ENCODE data around the gene ASMTL. TPM values are rescaled to one million over a fixed set of nuclear protein-coding genes. Genes with fewer than 3 reads are reported as not detected.

The ASMTL gene, protein sequence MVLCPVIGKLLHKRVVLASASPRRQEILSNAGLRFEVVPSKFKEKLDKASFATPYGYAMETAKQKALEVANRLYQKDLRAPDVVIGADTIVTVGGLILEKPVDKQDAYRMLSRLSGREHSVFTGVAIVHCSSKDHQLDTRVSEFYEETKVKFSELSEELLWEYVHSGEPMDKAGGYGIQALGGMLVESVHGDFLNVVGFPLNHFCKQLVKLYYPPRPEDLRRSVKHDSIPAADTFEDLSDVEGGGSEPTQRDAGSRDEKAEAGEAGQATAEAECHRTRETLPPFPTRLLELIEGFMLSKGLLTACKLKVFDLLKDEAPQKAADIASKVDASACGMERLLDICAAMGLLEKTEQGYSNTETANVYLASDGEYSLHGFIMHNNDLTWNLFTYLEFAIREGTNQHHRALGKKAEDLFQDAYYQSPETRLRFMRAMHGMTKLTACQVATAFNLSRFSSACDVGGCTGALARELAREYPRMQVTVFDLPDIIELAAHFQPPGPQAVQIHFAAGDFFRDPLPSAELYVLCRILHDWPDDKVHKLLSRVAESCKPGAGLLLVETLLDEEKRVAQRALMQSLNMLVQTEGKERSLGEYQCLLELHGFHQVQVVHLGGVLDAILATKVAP
- 15.2 and 16.5 TPM in 2 replicates for total RNA-seq

DNA sequence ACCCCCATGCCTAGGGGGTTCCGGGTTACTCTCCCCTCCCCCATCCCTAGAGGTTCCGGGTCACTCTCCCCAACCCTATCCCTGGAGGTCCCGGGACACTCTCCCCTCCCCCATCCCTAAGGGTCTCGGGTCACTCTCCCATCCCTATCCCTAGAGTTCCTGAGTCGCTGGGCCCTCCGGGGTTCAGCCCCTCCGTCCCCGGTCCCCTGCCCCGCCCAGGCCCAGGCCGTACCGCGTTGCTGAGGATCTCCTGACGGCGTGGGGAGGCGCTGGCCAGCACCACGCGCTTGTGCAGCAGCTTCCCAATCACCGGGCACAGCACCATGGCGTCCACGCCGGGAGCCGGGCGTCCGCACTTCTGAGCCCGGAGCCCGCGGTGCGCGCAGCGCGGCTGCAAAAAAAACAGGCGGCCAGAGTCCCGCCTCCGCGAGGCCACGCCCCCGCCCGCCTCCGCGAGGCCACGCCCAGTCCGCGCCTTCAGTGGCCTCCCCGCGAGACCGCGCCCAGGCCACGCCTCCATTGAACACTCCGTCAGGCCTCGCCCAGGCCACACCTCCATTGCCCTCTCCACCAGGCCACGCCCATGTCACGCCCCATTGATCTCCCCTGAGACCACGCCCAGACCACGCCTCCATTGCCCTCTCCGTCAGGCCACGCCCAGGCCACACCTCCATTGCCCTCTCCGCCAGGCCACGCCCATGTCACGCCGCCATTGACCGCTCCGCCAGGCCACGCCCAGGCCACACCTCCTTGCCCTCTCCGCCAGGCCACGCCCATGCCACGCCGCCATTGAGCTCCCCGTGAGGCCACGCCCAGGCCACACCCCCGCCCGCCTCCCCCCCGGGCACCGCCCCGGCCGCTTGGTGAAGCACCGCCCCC lies at the start of gene ASMTL:
Gene ASMTL, minus strand, starts transcription at position 394 of the 879 bp plus-strand sequence. Its CDS starts 69 bp downstream, at position 325.

DNA sequence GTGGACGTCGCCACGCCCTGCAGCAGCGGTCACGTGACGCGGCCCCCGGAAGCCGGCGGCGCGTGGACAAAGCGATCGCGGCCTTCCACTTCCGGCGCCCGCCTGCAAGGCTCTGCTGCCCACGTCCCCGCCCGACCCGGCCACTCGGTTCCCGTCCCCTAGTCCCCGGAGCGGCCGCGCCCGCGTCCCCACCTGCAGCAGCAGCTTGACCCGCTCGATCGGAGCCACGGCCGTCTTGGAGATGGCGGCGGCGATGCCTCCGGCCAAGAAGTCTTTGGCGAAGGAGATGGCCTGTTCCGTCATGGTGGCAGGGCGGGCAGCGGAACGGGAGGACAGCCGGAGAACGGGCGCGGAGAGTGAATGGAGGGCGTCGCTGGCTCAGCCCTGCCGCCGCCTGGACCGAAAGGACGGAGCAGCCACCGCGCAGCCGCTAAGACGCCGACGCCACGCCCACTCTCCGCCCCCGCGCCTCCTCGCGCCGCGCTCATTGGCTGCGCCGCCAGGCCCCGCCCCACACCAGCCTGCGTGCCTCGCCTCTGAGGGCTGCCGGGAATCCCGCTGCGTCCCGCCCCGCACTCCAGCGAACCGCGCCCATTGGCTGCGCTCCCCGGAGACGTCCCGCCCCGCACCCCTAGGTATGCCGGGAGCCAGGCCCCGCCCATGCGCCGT lies 60.9 kb downstream of the ASMTL start, which contains the start of gene SLC25A6:
Gene SLC25A6, minus strand, starts transcription at position 407 of the 669 bp plus-strand sequence. Its CDS starts 104 bp downstream, at position 303.

Other genes with a start within 250 kb of the ASMTL start
- not detected in 2 replicates for gene CRLF2, start 240.3 kb downstream of the ASMTL start, total RNA-seq
- not detected in 2 replicates for gene CSF2RA, start 184.1 kb downstream of the ASMTL start, total RNA-seq
- gene IL3RA, start 116.1 kb downstream of the ASMTL start, total RNA-seq = 9.4 and 13.1 TPM in 2 replicates
- 174 and 232 TPM in 2 replicates for gene SLC25A6, start 60.8 kb downstream of the ASMTL start, total RNA-seq
- not detected in 2 replicates for gene P2RY8, start 84.3 kb upstream of the ASMTL start, total RNA-seq
- gene AKAP17A, start 138.7 kb upstream of the ASMTL start, total RNA-seq = 17.8 and 19.3 TPM in 2 replicates
- gene ASMT, start 162.2 kb upstream of the ASMTL start, total RNA-seq = not detected in 2 replicates